H1 (cell line): ENCODE measurements around the gene FBLN2. TPM values are rescaled to one million over a fixed set of nuclear protein-coding genes. Genes with fewer than 3 reads are reported as not detected.

Source experiments
- CTCF ChIA-PET: fragments of 300-600 bp; sonication (Branson Sonifier 250); formaldehyde crosslinking; loops from one replicate; lab custom pipeline; 2021; ENCODE audit not compliant: partially characterized antibody; lab: Charles Lee
- POLR2A ChIA-PET: fragments of 300-600 bp; sonication (Branson Sonifier 250); formaldehyde crosslinking; loops from one replicate; lab custom pipeline; 2021; ENCODE audit warnings: inconsistent platforms; ENCODE audit not compliant: partially characterized antibody; lab: Charles Lee
- DNase-seq, 2 experiments: peaks; one replicate each; pipeline versions ENCODE4 v3.0.0 to v3.0.0-alpha.2; 2010 to 2022; ENCODE audit warnings: low spot score in 2 of 2, low read depth in 1 of 2, mixed read lengths in 1 of 2
- FAIRE-seq: peaks from 2 replicates; lab custom pipeline; 2011; peaks lifted over from hg19 to GRCh38; lab: Jason Lieb, UNC
- H2AFZ ChIP-seq: 2 replicates; pipeline ENCODE4 v1.8.1; 2012; ENCODE audit warnings: low read length, inconsistent platforms
- H2AK5ac ChIP-seq: 2 replicates; pipeline ENCODE4 v1.6.1; 2013; ENCODE audit warnings: low read depth, low read length
- H2BK120ac ChIP-seq: replicated peaks from 2 replicates; pipeline ENCODE3; 2013; ENCODE audit warnings: low read depth, low read length, inconsistent platforms
- H2BK12ac ChIP-seq: 2 replicates; pipeline ENCODE4 v1.6.1; 2013; ENCODE audit warnings: low read depth, low read length
- H2BK15ac ChIP-seq: 2 replicates; pipeline ENCODE4 v1.6.1; 2013; ENCODE audit warnings: low read length
- H2BK20ac ChIP-seq: 2 replicates; pipeline ENCODE4 v1.6.1; 2013; ENCODE audit warnings: low read length
- H2BK5ac ChIP-seq: 2 replicates; pipeline ENCODE4 v1.6.1; 2013; ENCODE audit warnings: low read depth, low read length
- H3K14ac ChIP-seq: 2 replicates; pipeline ENCODE4 v1.6.1; 2013; ENCODE audit warnings: inconsistent platforms; ENCODE audit not compliant: insufficient read length
- H3K18ac ChIP-seq: 2 replicates; pipeline ENCODE4 v1.6.1; 2013; ENCODE audit warnings: low read length; ENCODE audit errors: extremely low read depth
- H3K23ac ChIP-seq: 2 replicates; pipeline ENCODE4 v1.6.1; 2013; ENCODE audit warnings: inconsistent platforms; ENCODE audit not compliant: insufficient read length
- H3K23me2 ChIP-seq: 2 replicates; pipeline ENCODE4 v1.6.1; 2013; ENCODE audit warnings: low read depth, low read length
- H3K27ac ChIP-seq: 2 replicates; pipeline ENCODE4 v1.6.1; 2011; ENCODE audit warnings: low read depth, low read length, inconsistent platforms
- H3K27me3 ChIP-seq, 4 experiments: replicated peaks in 1 of 4; 1 replicate in 1 of 4; 2 replicates in 3 of 4; pipeline versions ENCODE4 v1.6.1 to v1.8.1; 2011 to 2013; ENCODE audit warnings: low read length in 3 of 4, mild to moderate bottlenecking in 3 of 4, inconsistent platforms in 2 of 4, mixed read lengths in 2 of 4, moderate library complexity in 1 of 4; ENCODE audit not compliant: control insufficient read depth in 3 of 4, insufficient read depth in 3 of 4; ENCODE audit errors: extremely low read depth in 1 of 4
- H3K36me3 ChIP-seq, 4 experiments: 2 replicates each; pipeline versions ENCODE4 v1.6.1 to v1.8.1; 2011 to 2013; ENCODE audit warnings: mild to moderate bottlenecking in 4 of 4, low read length in 3 of 4, moderate library complexity in 2 of 4, control low read depth in 1 of 4, inconsistent platforms in 1 of 4; ENCODE audit not compliant: insufficient read depth in 4 of 4, control insufficient read depth in 2 of 4
- H3K4ac ChIP-seq: replicated peaks from 2 replicates; pipeline ENCODE3; 2013; ENCODE audit warnings: low read length, low read depth, mixed read lengths, inconsistent platforms; ENCODE audit not compliant: insufficient read length
- H3K4me1 ChIP-seq, 4 experiments: replicated peaks in 1 of 4; 1 replicate in 1 of 4; 2 replicates in 3 of 4; pipeline versions ENCODE4 v1.6.1 to v1.8.1; 2011 to 2013; ENCODE audit warnings: low read length in 3 of 4, inconsistent platforms in 2 of 4, mixed read lengths in 1 of 4; ENCODE audit not compliant: insufficient read depth in 4 of 4, control insufficient read depth in 3 of 4
- H3K4me2 ChIP-seq, 2 experiments: 2 replicates each; pipeline versions ENCODE4 v1.6.1 to v1.8.1; 2011 to 2013; ENCODE audit warnings: low read depth in 2 of 2, low read length in 2 of 2, control low read depth in 1 of 2, inconsistent platforms in 1 of 2, mild to moderate bottlenecking in 1 of 2; ENCODE audit not compliant: insufficient read depth in 1 of 2
- H3K4me3 ChIP-seq, 4 experiments: fragments of 200-600, 300-600 bp in 1 of 4; sonication (generic), shearing (Covaris generic), sonication (Bioruptor Twin) in 1 of 4; 2 replicates each; pipeline versions ENCODE4 v1.5.1 to v1.8.1; 2011 to 2016; ENCODE audit warnings: low read length in 4 of 4, low read depth in 3 of 4, control low read depth in 2 of 4, inconsistent platforms in 2 of 4, mild to moderate bottlenecking in 2 of 4, mixed read lengths in 1 of 4, moderate library complexity in 1 of 4; ENCODE audit not compliant: insufficient read depth in 2 of 4; ENCODE audit errors: extremely low read depth in 1 of 4
- H3K56ac ChIP-seq: replicated peaks from 2 replicates; pipeline ENCODE3; 2013; ENCODE audit warnings: low read depth, mild to moderate bottlenecking, mixed read lengths, low read length, inconsistent platforms; ENCODE audit not compliant: insufficient read length
- H3K79me1 ChIP-seq: 2 replicates; pipeline ENCODE4 v1.6.1; 2013; ENCODE audit warnings: low read depth, low read length, control low read depth
- H3K79me2 ChIP-seq, 2 experiments: 2 replicates each; pipeline versions ENCODE4 v1.6.1 to v1.8.1; 2012 to 2013; ENCODE audit warnings: low read length in 2 of 2, mild to moderate bottlenecking in 2 of 2, inconsistent platforms in 1 of 2; ENCODE audit not compliant: insufficient read depth in 2 of 2, control insufficient read depth in 1 of 2
- H3K9ac ChIP-seq, 4 experiments: replicated peaks in 1 of 4; 1 replicate in 1 of 4; 2 replicates in 3 of 4; pipeline versions ENCODE4 v1.6.1 to v1.8.1; 2011 to 2013; ENCODE audit warnings: low read depth in 3 of 4, low read length in 3 of 4, control low read depth in 2 of 4, mild to moderate bottlenecking in 2 of 4, moderate library complexity in 2 of 4, inconsistent platforms in 1 of 4; ENCODE audit errors: extremely low read depth in 1 of 4
- H3K9me3 ChIP-seq, 2 experiments: 2 replicates each; pipeline versions ENCODE4 v1.6.1 to v1.8.1; 2012 to 2013; ENCODE audit warnings: mild to moderate bottlenecking in 2 of 2, moderate library complexity in 2 of 2, control low read depth in 1 of 2, inconsistent platforms in 1 of 2, low read depth in 1 of 2, low read length in 1 of 2, mixed read lengths in 1 of 2; ENCODE audit not compliant: insufficient read depth in 2 of 2
- H4K20me1 ChIP-seq, 2 experiments: replicated peaks in 1 of 2; 2 replicates each; pipeline versions ENCODE3 to v1.8.1; 2011 to 2013; ENCODE audit warnings: inconsistent platforms in 2 of 2, low read length in 2 of 2, mild to moderate bottlenecking in 1 of 2; ENCODE audit not compliant: insufficient read depth in 2 of 2, control insufficient read depth in 1 of 2
- H4K5ac ChIP-seq: 2 replicates; pipeline ENCODE4 v1.6.1; 2013; ENCODE audit warnings: low read length, low read depth, mixed read lengths, inconsistent platforms; ENCODE audit not compliant: insufficient read length
- H4K8ac ChIP-seq: 2 replicates; pipeline ENCODE4 v1.8.0; 2013; ENCODE audit warnings: mild to moderate bottlenecking, moderate library complexity, low read length, inconsistent platforms; ENCODE audit not compliant: insufficient read depth; ENCODE audit errors: extremely low read depth
- H4K91ac ChIP-seq: replicated peaks from 2 replicates; pipeline ENCODE3; 2013; ENCODE audit warnings: low read length, mixed read lengths, inconsistent platforms; ENCODE audit not compliant: insufficient read length
- CBX5 ChIP-seq: fragments of 300-800, 300-1000 bp; sonication (generic); IDR thresholded peaks from 2 replicates; pipeline ENCODE4 v1.7.1; 2016; ENCODE audit warnings: antibody characterized with exemption, low read length, low read depth
- CHD1 ChIP-seq: IDR thresholded peaks from 2 replicates; pipeline ENCODE4 v1.6.1; 2012; ENCODE audit warnings: low read depth, low read length, improper control_type of control experiment
- FOSL1 ChIP-seq: IDR thresholded peaks from 2 replicates; pipeline ENCODE4 v1.6.1; 2011; ENCODE audit warnings: mild to moderate bottlenecking, low read depth, low read length, moderate library complexity; ENCODE audit not compliant: insufficient read depth
- KDM4A ChIP-seq: IDR thresholded peaks from one replicate; pipeline ENCODE4 v1.7.1; 2012; ENCODE audit warnings: low read depth, mild to moderate bottlenecking, moderate library complexity, low read length, inconsistent platforms; ENCODE audit not compliant: severe bottlenecking
- NRF1 ChIP-seq: IDR thresholded peaks from 2 replicates; pipeline ENCODE4 v1.6.1; 2011; ENCODE audit warnings: mild to moderate bottlenecking, low read depth, low read length, improper control_type of control experiment
- POU5F1 ChIP-seq: IDR thresholded peaks from 2 replicates; pipeline ENCODE4 v1.6.1; 2011; ENCODE audit warnings: low read depth, mild to moderate bottlenecking, low read length, moderate library complexity
- SIRT6 ChIP-seq: IDR thresholded peaks from one replicate; pipeline ENCODE4 v1.7.1; 2012; ENCODE audit warnings: low read length, inconsistent platforms
- SUZ12 ChIP-seq: fragments of 200-600 bp; sonication (generic); IDR thresholded peaks from 2 replicates; pipeline ENCODE4 v1.6.1; 2012; ENCODE audit warnings: mild to moderate bottlenecking, inconsistent platforms, low read length, moderate library complexity, mixed read lengths
- TAF1 ChIP-seq: IDR thresholded peaks from 2 replicates; pipeline ENCODE4 v1.6.1; 2011; ENCODE audit warnings: mild to moderate bottlenecking, low read depth, low read length
- TCF12 ChIP-seq: IDR thresholded peaks from 2 replicates; pipeline ENCODE4 v1.6.1; 2011; ENCODE audit warnings: low read depth, mild to moderate bottlenecking, low read length
- WGBS, 2 experiments: shearing (Covaris generic) in 1 of 2; methylation state at CpG; one replicate each; pipeline versions ENCODE4 v1.1.6 to v1.1.7; 2013 to 2015; ENCODE audit warnings: low lambda C conversion rate in 2 of 2, mixed read lengths in 2 of 2, inconsistent platforms in 1 of 2, low coverage in 1 of 2, missing lambda C conversion rate in 1 of 2; ENCODE audit not compliant: insufficient replicate concordance in 2 of 2, insufficient coverage in 1 of 2, insufficient read length in 1 of 2; ENCODE audit errors: extremely low coverage in 1 of 2, missing lambda C conversion rate in 1 of 2; 5-methylcytosine and 5-hydroxymethylcytosine counted together
- polyA plus RNA-seq, 7 experiments: library from polyadenylated mRNA; depleted of rRNA in 3 of 7; stranded (reverse) in 5 of 7; unstranded in 2 of 7; fragments of >200 nt in 5 of 7; fragments of 200-250 nt in 2 of 7; gene quantifications; 1 replicate in 5 of 7; 2 replicates in 1 of 7; 4 replicates in 1 of 7; pipeline versions ENCODE4 v1.2.1 to v1.2.3, GENCODE V29; 2011 to 2013; ENCODE audit warnings: missing spikeins in 2 of 7, mixed read lengths in 2 of 7
- total RNA-seq: library from RNA; stranded (reverse); fragmentation: NEBNext Ultra II Directional; extraction: Animal tissue kit (Norgen Biotek cat#: 25700); gene quantifications from 2 replicates; pipeline ENCODE4 v1.2.1, GENCODE V29; 2021

The FBLN2 gene
- total and polyA plus RNA-seq, 2 of the 8 experiments (the other 6 are each of a cell fraction or from before 2014, with no cell fraction given) = 17.4 to 24.2 TPM

DNA sequence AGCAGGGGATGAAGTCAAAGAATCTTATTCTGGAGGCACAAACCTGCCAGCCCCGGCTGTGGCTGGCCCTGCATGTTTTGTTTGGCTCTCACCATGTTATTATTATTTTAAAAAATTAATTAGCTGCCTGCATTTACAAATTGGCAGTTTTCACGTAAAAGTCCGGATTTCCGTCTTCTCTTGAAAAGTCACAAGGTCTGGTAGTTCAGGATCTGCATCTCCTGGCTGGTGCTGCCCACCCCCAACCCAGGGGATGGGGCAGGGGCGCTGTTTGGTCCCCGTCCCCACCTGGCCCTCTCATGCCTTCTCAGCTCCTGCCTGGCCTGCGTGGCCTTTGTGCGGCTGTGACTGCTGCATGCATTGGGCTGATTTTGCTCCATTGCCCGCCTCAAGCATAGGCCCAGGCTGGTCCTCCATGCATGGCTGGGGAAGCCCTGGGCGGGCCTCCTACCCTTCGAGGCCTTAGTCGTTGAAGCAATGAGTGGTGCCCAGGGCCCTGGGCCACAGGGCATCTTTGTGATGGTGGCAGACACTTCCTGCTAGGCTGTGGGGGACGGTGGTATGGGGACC lies 2.0 kb downstream of the FBLN2 start:
- Histone ChIP-seq H2BK20ac (no peak overlapping the region), H3K23ac (no peak overlapping the region), H3K23me2 (peaks cover 2% of the 10 kb centered on the region; the same call in 1 of the 2 replicates), H4K8ac (no peak overlapping the region; the same call in 1 of the 2 replicates), H4K20me1 (peaks cover 0 to 2% of the 10 kb centered on the region in 2 experiments), H3K36me3 (no peaks in the 10 kb centered on the region), H4K91ac (no peak overlapping the region), H2BK15ac (no peak overlapping the region), H3K14ac (no peak overlapping the region), H2AFZ (no peak overlapping the region), H2BK120ac (no peak overlapping the region), H4K5ac (no peak overlapping the region), H3K9ac (0 out of 7 replicates have a peak overlapping the region, but pooled peaks of 1 of the 4 experiments have one; percentile 17), H2BK12ac (no peak overlapping the region), H3K79me2 (no peaks in the 10 kb centered on the region), H2BK5ac (no peak overlapping the region), H3K4me3 (no peak overlapping the region), H3K4me2 (no peak overlapping the region), H3K27ac (no peak overlapping the region), H3K56ac (no peak overlapping the region), H2AK5ac (no peak overlapping the region), H3K4ac (peak overlapping the region; percentile 58), H3K18ac (no peak overlapping the region)
- FAIRE-seq = no peak
- 86% methylated on average over 13 of the region's 13 CpGs; no CpG with 5 or more reads in 1 of the 2 experiments for WGBS, 2 experiments
- CTCF ChIA-PET = interaction anchor here (0.8 to 51.2 kb wide), 15 partner anchors 9 to 99 kb away, joined by 3 to 856 read pairs (median 4); no protein-coding TSS in a partner anchor
- TF ChIP-seq TCF12 (no peak), KDM4A (no peak), SUZ12 (no peak), TAF1 (no peak), NRF1 (no peak), FOSL1 (no peak), CHD1 (no peak), POU5F1 (no peak), SIRT6 (no peak), CBX5 (no peak)
- TF ChIP-seq, all 59 proteins: peak for 0
- Histone ChIP-seq H3K4me1 (peaks cover 0 to 29% (median 12%) of the 10 kb centered on the region in 4 experiments; a peak in 6 of 7 replicates), H3K79me1 (0 out of 2 replicates have a peak, but pooled peaks cover 4% of the 10 kb centered on the region), H3K9me3 (no peaks in the 10 kb centered on the region), H3K27me3 (peaks cover 0 to 22% (median 18%) of the 10 kb centered on the region in 4 experiments; a peak in 6 of 7 replicates)
- DNase-seq = no peak
- POLR2A ChIA-PET = no interaction called here
